ENCODE data around the gene PLCB1. TPM values are rescaled to one million over a fixed set of nuclear protein-coding genes. Genes with fewer than 3 reads are reported as not detected.
"Not testable (repeated sequence)": the region's sequence is repeated elsewhere in the genome, so short reads cannot be mapped to it uniquely, and the experiment has no call there.

PLCB1 gene
- 15.5 TPM for polyA plus RNA-seq (2013, experiment 1 of 4)
- 23.3 TPM for polyA plus RNA-seq (2013, experiment 2 of 4)
- polyA plus RNA-seq (2013, experiment 3 of 4): 13.5 TPM
- polyA plus RNA-seq (2013, experiment 4 of 4): 17.5 TPM

GRCh38 chr20:8131598-8132483 is at the start of gene PLCB1:
TSS of gene PLCB1 (plus strand) at chr20:8132266. CDS start at chr20:8132652, 386 bp downstream.
- WGBS, 2 experiments: 3 to 4% methylated on average over 60 to 61 of the region's 65 CpGs
- Histone ChIP-seq H3K27ac (ENCODE audit: insufficient read depth, low read depth, low read length, poor library complexity, severe bottlenecking) (no peak within 1 kb of the TSS), H3K4me3 (ENCODE audit: insufficient read depth, low read depth, low read length) (peak within 1 kb of the TSS; percentile 63), H3K36me3 (ENCODE audit: control insufficient read depth, insufficient read depth, low read length) (no peaks in the 10 kb centered on the region), H3K27me3 (ENCODE audit: control insufficient read depth, insufficient read depth, low read length, poor library complexity, severe bottlenecking) (peaks cover 29% of the 10 kb centered on the region), H3K4me1 (ENCODE audit: control insufficient read depth, insufficient read depth, low read length) (peaks cover 13% of the 10 kb centered on the region), H3K9me3 (ENCODE audit: control insufficient read depth, low read length) (no peaks in the 10 kb centered on the region)

DNA sequence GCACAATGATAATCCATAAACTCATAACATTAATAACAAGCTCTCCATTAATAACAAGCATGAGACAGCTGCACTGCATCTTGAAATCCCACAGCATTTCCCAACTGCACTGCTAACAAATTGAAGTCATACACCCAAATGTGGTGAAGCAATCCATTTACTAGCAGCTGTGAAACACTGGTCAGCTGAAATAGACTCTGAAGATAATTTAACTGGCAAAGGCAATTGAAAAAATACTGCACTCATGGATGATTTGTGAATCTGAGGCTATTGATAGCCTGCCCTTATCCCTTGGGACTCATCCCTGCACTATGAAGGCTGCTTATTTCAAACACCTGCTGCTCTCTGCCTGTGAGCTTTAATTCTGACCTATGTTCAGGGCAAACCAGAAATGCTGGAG is 49.1 kb upstream of the PLCB1 start:
- H3K27me3 ChIP-seq (ENCODE audit: control insufficient read depth, insufficient read depth, low read length, poor library complexity, severe bottlenecking): no peaks in the 10 kb centered on the region
- no peak overlapping the region for H3K27ac ChIP-seq (ENCODE audit: insufficient read depth, low read depth, low read length, poor library complexity, severe bottlenecking)
- no peaks in the 10 kb centered on the region for H3K9me3 ChIP-seq (ENCODE audit: control insufficient read depth, low read length)
- no peaks in the 10 kb centered on the region for H3K4me1 ChIP-seq (ENCODE audit: control insufficient read depth, insufficient read depth, low read length)
- no peak overlapping the region for H3K4me3 ChIP-seq (ENCODE audit: insufficient read depth, low read depth, low read length)
- no peaks in the 10 kb centered on the region for H3K36me3 ChIP-seq (ENCODE audit: control insufficient read depth, insufficient read depth, low read length)

DNA sequence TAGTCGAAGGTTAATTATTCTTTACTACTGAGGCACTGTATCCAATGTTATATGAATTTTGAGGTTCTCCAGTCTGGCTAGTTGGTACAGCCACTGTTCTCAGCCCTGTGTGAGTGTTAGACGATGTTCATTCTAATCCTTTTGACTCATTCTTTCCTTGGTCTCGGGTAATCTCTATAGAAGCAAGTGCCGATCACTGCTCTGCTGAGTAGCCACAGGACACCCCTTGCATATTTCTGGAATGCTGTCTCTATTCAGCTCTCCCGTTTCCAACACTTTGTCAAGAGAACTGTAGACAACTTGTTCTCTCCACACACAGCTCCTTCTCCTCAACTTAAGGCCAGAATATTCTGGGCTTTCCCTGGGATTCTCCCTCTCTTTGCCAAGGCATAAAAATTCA is 42.4 kb upstream of the PLCB1 start:
- no peaks in the 10 kb centered on the region for H3K36me3 ChIP-seq (ENCODE audit: control insufficient read depth, insufficient read depth, low read length)
- no peak overlapping the region for H3K27ac ChIP-seq (ENCODE audit: insufficient read depth, low read depth, low read length, poor library complexity, severe bottlenecking)
- H3K9me3 ChIP-seq (ENCODE audit: control insufficient read depth, low read length): no peaks in the 10 kb centered on the region
- H3K4me3 ChIP-seq (ENCODE audit: insufficient read depth, low read depth, low read length): no peak overlapping the region
- no peaks in the 10 kb centered on the region for H3K4me1 ChIP-seq (ENCODE audit: control insufficient read depth, insufficient read depth, low read length)
- no peaks in the 10 kb centered on the region for H3K27me3 ChIP-seq (ENCODE audit: control insufficient read depth, insufficient read depth, low read length, poor library complexity, severe bottlenecking)
- WGBS, 2 experiments: 67 to 78% methylated on average over 4 to 5 of the region's 5 CpGs

- 82 to 90% methylated on average over 1 of the region's 1 CpG for WGBS, 2 experiments
- H3K27me3 ChIP-seq (ENCODE audit: control insufficient read depth, insufficient read depth, low read length, poor library complexity, severe bottlenecking): no peaks in the 10 kb centered on the region
- no peaks in the 10 kb centered on the region for H3K4me1 ChIP-seq (ENCODE audit: control insufficient read depth, insufficient read depth, low read length)
- H3K27ac ChIP-seq (ENCODE audit: insufficient read depth, low read depth, low read length, poor library complexity, severe bottlenecking): no peak overlapping the region
- H3K36me3 ChIP-seq (ENCODE audit: control insufficient read depth, insufficient read depth, low read length): no peaks in the 10 kb centered on the region
- no peaks in the 10 kb centered on the region for H3K9me3 ChIP-seq (ENCODE audit: control insufficient read depth, low read length)
- H3K4me3 ChIP-seq (ENCODE audit: insufficient read depth, low read depth, low read length): no peak overlapping the region
These were observed 37.6 kb upstream of the PLCB1 start for GRCh38 chr20:8094415-8094818.

GRCh38 chr20:8094850-8095249 is 37.2 kb upstream of the PLCB1 start:
- 87 to 100% methylated on average over 2 of the region's 2 CpGs for WGBS, 2 experiments
- H3K4me1 ChIP-seq (ENCODE audit: control insufficient read depth, insufficient read depth, low read length): no peaks in the 10 kb centered on the region
- H3K36me3 ChIP-seq (ENCODE audit: control insufficient read depth, insufficient read depth, low read length): no peaks in the 10 kb centered on the region
- H3K27ac ChIP-seq (ENCODE audit: insufficient read depth, low read depth, low read length, poor library complexity, severe bottlenecking): no peak overlapping the region
- no peaks in the 10 kb centered on the region for H3K27me3 ChIP-seq (ENCODE audit: control insufficient read depth, insufficient read depth, low read length, poor library complexity, severe bottlenecking)
- no peaks in the 10 kb centered on the region for H3K9me3 ChIP-seq (ENCODE audit: control insufficient read depth, low read length)
- no peak overlapping the region for H3K4me3 ChIP-seq (ENCODE audit: insufficient read depth, low read depth, low read length)

DNA sequence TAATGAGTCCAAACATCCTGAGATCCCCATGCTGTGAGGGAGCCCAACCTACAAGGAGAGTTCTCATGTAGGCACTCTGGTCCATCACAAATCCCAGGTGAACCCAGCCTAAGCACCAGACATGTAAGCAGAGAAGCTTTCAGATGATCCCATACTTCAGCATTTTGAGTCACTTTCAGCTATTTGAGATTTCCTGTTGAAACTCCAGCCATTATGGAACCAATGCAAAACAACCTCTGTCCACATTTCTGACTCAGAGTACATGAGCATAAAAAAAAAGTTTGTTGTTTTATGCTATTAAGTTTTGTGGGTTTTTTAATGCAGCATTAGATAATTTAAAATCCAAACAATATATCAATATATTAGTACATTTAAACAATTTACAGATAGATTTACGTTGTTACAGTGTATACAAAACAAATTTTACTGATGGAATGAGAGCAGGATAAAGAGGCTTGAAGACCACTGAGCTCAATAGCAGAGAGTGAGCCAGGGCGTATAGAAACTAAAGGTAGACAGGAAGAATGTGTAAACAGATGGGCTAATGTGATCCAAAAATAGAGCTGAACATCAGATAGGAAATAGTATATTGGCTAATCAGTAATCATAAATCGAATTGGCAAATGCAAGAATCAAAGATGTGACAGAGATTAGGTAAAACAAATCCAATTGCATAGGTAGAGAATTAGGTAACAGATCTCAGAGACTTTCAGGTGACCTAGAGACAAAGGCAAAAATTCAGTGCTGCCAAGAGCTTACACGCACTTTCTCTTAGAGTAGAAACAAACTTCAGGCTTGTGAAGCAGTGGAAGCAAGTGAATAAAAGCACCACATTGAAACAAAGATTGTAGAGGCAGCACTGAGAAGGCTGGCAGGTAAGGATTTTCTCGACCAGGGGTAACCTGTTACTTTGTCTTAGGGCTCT is 36.2 kb upstream of the PLCB1 start:
- 89 to 91% methylated on average over 4 to 5 of the region's 5 CpGs for WGBS, 2 experiments
- Histone ChIP-seq H3K4me1 (ENCODE audit: control insufficient read depth, insufficient read depth, low read length) (no peaks in the 10 kb centered on the region), H3K36me3 (ENCODE audit: control insufficient read depth, insufficient read depth, low read length) (no peaks in the 10 kb centered on the region), H3K4me3 (ENCODE audit: insufficient read depth, low read depth, low read length) (no peak overlapping the region), H3K9me3 (ENCODE audit: control insufficient read depth, low read length) (no peaks in the 10 kb centered on the region), H3K27me3 (ENCODE audit: control insufficient read depth, insufficient read depth, low read length, poor library complexity, severe bottlenecking) (no peaks in the 10 kb centered on the region), H3K27ac (ENCODE audit: insufficient read depth, low read depth, low read length, poor library complexity, severe bottlenecking) (no peak overlapping the region)

- 79 to 83% methylated on average over 1 of the region's 2 CpGs for WGBS, 2 experiments
- H3K4me1 ChIP-seq (ENCODE audit: control insufficient read depth, insufficient read depth, low read length): no peaks in the 10 kb centered on the region
- no peak overlapping the region for H3K4me3 ChIP-seq (ENCODE audit: insufficient read depth, low read depth, low read length)
- no peaks in the 10 kb centered on the region for H3K36me3 ChIP-seq (ENCODE audit: control insufficient read depth, insufficient read depth, low read length)
- no peak overlapping the region for H3K27ac ChIP-seq (ENCODE audit: insufficient read depth, low read depth, low read length, poor library complexity, severe bottlenecking)
- H3K27me3 ChIP-seq (ENCODE audit: control insufficient read depth, insufficient read depth, low read length, poor library complexity, severe bottlenecking): no peaks in the 10 kb centered on the region
- H3K9me3 ChIP-seq (ENCODE audit: control insufficient read depth, low read length): no peaks in the 10 kb centered on the region
These were observed 34.8 kb upstream of the PLCB1 start for GRCh38 chr20:8097307-8097706.

DNA sequence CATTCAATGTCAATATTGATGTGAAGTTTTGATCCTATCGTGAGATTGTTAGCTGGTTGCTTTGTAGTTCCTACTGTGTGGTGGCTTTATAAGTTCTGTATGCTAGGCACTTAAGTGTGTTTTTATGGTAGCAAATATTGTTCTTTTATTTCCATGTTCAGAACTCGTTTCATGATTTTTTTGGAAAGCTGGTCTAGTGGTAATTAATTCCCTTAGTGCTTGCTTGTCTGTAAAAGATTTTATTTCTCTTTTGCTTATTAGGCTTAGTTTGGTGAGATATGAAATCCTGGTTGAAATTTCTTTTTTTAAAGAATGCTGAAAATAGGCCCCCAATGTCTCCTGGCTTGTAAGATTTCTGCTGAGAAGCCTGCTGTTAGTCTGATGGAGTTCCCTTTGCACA is 27.8 kb upstream of the PLCB1 start:
- H3K4me3 ChIP-seq (ENCODE audit: insufficient read depth, low read depth, low read length): no peak overlapping the region
- no peak overlapping the region for H3K27ac ChIP-seq (ENCODE audit: insufficient read depth, low read depth, low read length, poor library complexity, severe bottlenecking)
- H3K36me3 ChIP-seq (ENCODE audit: control insufficient read depth, insufficient read depth, low read length): no peaks in the 10 kb centered on the region
- H3K9me3 ChIP-seq (ENCODE audit: control insufficient read depth, low read length): no peaks in the 10 kb centered on the region
- no peaks in the 10 kb centered on the region for H3K27me3 ChIP-seq (ENCODE audit: control insufficient read depth, insufficient read depth, low read length, poor library complexity, severe bottlenecking)
- 93% methylated on average over 2 of the region's 2 CpGs for WGBS, 2 experiments
- no peaks in the 10 kb centered on the region for H3K4me1 ChIP-seq (ENCODE audit: control insufficient read depth, insufficient read depth, low read length)

DNA sequence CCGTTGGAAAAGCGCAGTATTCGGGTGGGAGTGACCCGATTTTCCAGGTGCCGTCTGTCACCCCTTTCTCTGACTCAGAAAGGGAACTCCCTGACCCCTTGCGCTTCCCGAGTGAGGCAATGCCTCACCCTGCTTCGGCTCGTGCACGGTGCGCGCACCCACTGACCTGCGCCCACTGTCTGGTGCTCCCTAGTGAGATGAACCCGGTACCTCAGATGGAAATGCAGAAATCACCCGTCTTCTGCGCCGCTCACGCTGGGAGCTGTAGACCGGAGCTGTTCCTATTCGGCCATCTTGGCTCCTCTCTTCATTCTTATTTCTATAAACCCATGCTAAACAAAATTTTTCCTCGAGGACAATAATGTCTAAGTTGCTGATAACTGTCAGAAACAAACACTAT is 17.5 kb upstream of the PLCB1 start:
- not testable (repeated sequence) for H3K27ac ChIP-seq (ENCODE audit: insufficient read depth, low read depth, low read length, poor library complexity, severe bottlenecking); H3K27me3 ChIP-seq (ENCODE audit: control insufficient read depth, insufficient read depth, low read length, poor library complexity, severe bottlenecking); H3K4me3 ChIP-seq (ENCODE audit: insufficient read depth, low read depth, low read length); H3K9me3 ChIP-seq (ENCODE audit: control insufficient read depth, low read length); H3K4me1 ChIP-seq (ENCODE audit: control insufficient read depth, insufficient read depth, low read length); H3K36me3 ChIP-seq (ENCODE audit: control insufficient read depth, insufficient read depth, low read length)
- WGBS, 2 experiments: 91 to 94% methylated on average over 20 to 21 of the region's 21 CpGs

DNA sequence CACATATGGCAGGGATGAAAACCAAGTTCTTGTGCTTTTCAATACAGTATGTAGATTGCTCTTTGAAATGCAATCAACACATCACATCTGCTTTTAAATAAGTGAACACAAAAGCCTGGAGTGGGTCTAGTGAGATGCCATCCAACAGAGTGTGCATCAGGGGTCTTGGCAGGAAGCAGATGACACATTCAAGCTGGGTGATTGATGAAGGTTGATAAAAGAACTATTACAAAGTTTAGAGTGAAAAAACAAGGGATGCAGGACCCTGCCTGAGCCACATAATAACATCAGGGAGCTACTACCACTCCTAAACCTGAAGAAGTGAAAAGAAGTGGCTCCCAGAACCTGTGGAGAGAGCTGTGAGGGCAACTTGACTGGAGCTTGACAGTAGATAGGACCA is 16.6 kb upstream of the PLCB1 start:
- H3K4me3 ChIP-seq (ENCODE audit: insufficient read depth, low read depth, low read length): no peak overlapping the region
- no peaks in the 10 kb centered on the region for H3K9me3 ChIP-seq (ENCODE audit: control insufficient read depth, low read length)
- H3K36me3 ChIP-seq (ENCODE audit: control insufficient read depth, insufficient read depth, low read length): no peaks in the 10 kb centered on the region
- H3K4me1 ChIP-seq (ENCODE audit: control insufficient read depth, insufficient read depth, low read length): no peaks in the 10 kb centered on the region
- no peaks in the 10 kb centered on the region for H3K27me3 ChIP-seq (ENCODE audit: control insufficient read depth, insufficient read depth, low read length, poor library complexity, severe bottlenecking)
- no peak overlapping the region for H3K27ac ChIP-seq (ENCODE audit: insufficient read depth, low read depth, low read length, poor library complexity, severe bottlenecking)
